ENCODE results near the gene TMC1. TPM values are rescaled to one million over a fixed set of nuclear protein-coding genes. Genes with fewer than 3 reads are reported as not detected.

TMC1 gene
- total RNA-seq, 4 donors from 2014 or later = 0.32 TPM; not detected in 3

- Histone ChIP-seq H3K36me3 (no peaks in the 10 kb centered on the region), H3K9me3 (no peaks in the 10 kb centered on the region), H3K27ac (no peak overlapping the region), H3K27me3 (no peaks in the 10 kb centered on the region), H3K4me3 (no peak overlapping the region), H3K4me1 (no peaks in the 10 kb centered on the region)
- intact Hi-C loops (cut with DNase I; ENCODE audit: low total_unique reads) = no loop called here
- DNase-seq = no peak
- WGBS, 2 donors (ENCODE audit: low coverage in 1 of 2) = 43 to 52% methylated on average over 1 of the region's 1 CpG
- no peak for TF ChIP-seq POLR2A (IDR thresholded peaks at IDR 0.05)
- no peak for TF ChIP-seq POLR2AphosphoS5 (IDR thresholded peaks at IDR 0.05)
- no peak for TF ChIP-seq EP300 (IDR thresholded peaks at IDR 0.05; ENCODE audit: low read depth)
- no peak for TF ChIP-seq CTCF (IDR thresholded peaks at IDR 0.05)
- in situ Hi-C loops (cut with MboI; ENCODE audit: low pct_ligation_motif_present in 1 of 4, low pct_unique_long_range_greater_than_20kb in 1 of 4, low sequenced_read_pairs in 3 of 4) = loop anchor here in 1 of 4 donors (25.0 kb wide), 1 partner anchor 106 kb away; no protein-coding TSS in a partner anchor
These were observed 159.8 kb downstream of the TMC1 start for GRCh38 chr9:72681283-72681630.

GRCh38 chr9:72684615-72685014 lies 163.2 kb downstream of the TMC1 start:
- intact Hi-C loops (cut with DNase I; ENCODE audit: low total_unique reads) = no loop called here
- in situ Hi-C loops (cut with MboI; ENCODE audit: low pct_ligation_motif_present in 1 of 4, low pct_unique_long_range_greater_than_20kb in 1 of 4, low sequenced_read_pairs in 3 of 4) = loop anchor here in 1 of 4 donors (25.0 kb wide), 1 partner anchor 103 kb away; no protein-coding TSS in a partner anchor
- 83 to 100% methylated on average over 1 to 2 of the region's 2 CpGs for WGBS, 2 donors (ENCODE audit: low coverage in 1 of 2)
- H3K4me3 ChIP-seq = no peak overlapping the region
- DNase-seq = no peak
- H3K4me1 ChIP-seq = no peaks in the 10 kb centered on the region
- H3K27ac ChIP-seq = no peak overlapping the region
- H3K36me3 ChIP-seq = no peaks in the 10 kb centered on the region
- no peaks in the 10 kb centered on the region for H3K27me3 ChIP-seq
- TF ChIP-seq POLR2AphosphoS5 (IDR thresholded peaks at IDR 0.05) = no peak
- no peak for TF ChIP-seq EP300 (IDR thresholded peaks at IDR 0.05; ENCODE audit: low read depth)
- no peak for TF ChIP-seq POLR2A (IDR thresholded peaks at IDR 0.05)
- TF ChIP-seq CTCF (IDR thresholded peaks at IDR 0.05) = no peak
- no peaks in the 10 kb centered on the region for H3K9me3 ChIP-seq

- no peak overlapping the region for H3K27ac ChIP-seq
- H3K9me3 ChIP-seq = peaks cover 0 to 3% of the 10 kb centered on the region in 2 donors
- H3K36me3 ChIP-seq = no peaks in the 10 kb centered on the region
- H3K4me3 ChIP-seq = no peak overlapping the region
- in situ Hi-C loops (cut with MboI; ENCODE audit: low pct_ligation_motif_present in 1 of 4, low pct_unique_long_range_greater_than_20kb in 1 of 4, low sequenced_read_pairs in 3 of 4) = loop anchor here in 1 of 4 donors (25.0 kb wide), 1 partner anchor 101 kb away; no protein-coding TSS in a partner anchor
- no peaks in the 10 kb centered on the region for H3K4me1 ChIP-seq
- no peak for DNase-seq
- 65 to 68% methylated on average over 2 of the region's 2 CpGs for WGBS, 2 donors (ENCODE audit: low coverage in 1 of 2)
- intact Hi-C loops (cut with DNase I; ENCODE audit: low total_unique reads) = no loop called here
- TF ChIP-seq POLR2A (IDR thresholded peaks at IDR 0.05) (no peak), POLR2AphosphoS5 (IDR thresholded peaks at IDR 0.05) (no peak), CTCF (IDR thresholded peaks at IDR 0.05) (no peak), EP300 (IDR thresholded peaks at IDR 0.05; ENCODE audit: low read depth) (no peak)
- no peaks in the 10 kb centered on the region for H3K27me3 ChIP-seq
These were observed 164.5 kb downstream of the TMC1 start for GRCh38 chr9:72685911-72686310.

GRCh38 chr9:72687331-72687730 lies 165.9 kb downstream of the TMC1 start:
- no peak for TF ChIP-seq CTCF (IDR thresholded peaks at IDR 0.05)
- no peak for TF ChIP-seq POLR2AphosphoS5 (IDR thresholded peaks at IDR 0.05)
- no peak for TF ChIP-seq POLR2A (IDR thresholded peaks at IDR 0.05)
- no peak for TF ChIP-seq EP300 (IDR thresholded peaks at IDR 0.05; ENCODE audit: low read depth)
- H3K27ac ChIP-seq = no peak overlapping the region
- H3K4me1 ChIP-seq = no peaks in the 10 kb centered on the region
- no peak for DNase-seq
- intact Hi-C loops (cut with DNase I; ENCODE audit: low total_unique reads) = no loop called here
- H3K9me3 ChIP-seq = peaks cover 0 to 3% of the 10 kb centered on the region in 2 donors
- no peaks in the 10 kb centered on the region for H3K36me3 ChIP-seq
- in situ Hi-C loops (cut with MboI; ENCODE audit: low pct_ligation_motif_present in 1 of 4, low pct_unique_long_range_greater_than_20kb in 1 of 4, low sequenced_read_pairs in 3 of 4) = loop anchor here in 1 of 4 donors (25.0 kb wide), 1 partner anchor 100 kb away; no protein-coding TSS in a partner anchor
- H3K27me3 ChIP-seq = no peaks in the 10 kb centered on the region
- no peak overlapping the region for H3K4me3 ChIP-seq

Measured in transverse colon (tissue), 4 donors.